Mesendoderm (in vitro differentiated cells): ENCODE measurements around the gene FMN1.

Experiments
- DNase-seq: peaks from one replicate; pipeline ENCODE4 v3.0.0; 2013
- H2AK5ac ChIP-seq: 2 replicates; pipeline ENCODE4 v1.6.1; 2013; ENCODE audit warnings: low read length, inconsistent platforms
- H2BK120ac ChIP-seq: 2 replicates; pipeline ENCODE4 v1.6.1; 2013; ENCODE audit warnings: low read depth, mild to moderate bottlenecking, low read length, moderate library complexity, mixed read lengths
- H2BK15ac ChIP-seq: replicated peaks from 2 replicates; pipeline ENCODE4 v1.6.1; 2013; ENCODE audit warnings: low read depth, mild to moderate bottlenecking, moderate library complexity
- H2BK5ac ChIP-seq: 2 replicates; pipeline ENCODE4 v1.6.1; 2013; ENCODE audit warnings: low read length, inconsistent platforms
- H3K18ac ChIP-seq: 2 replicates; pipeline ENCODE4 v1.6.1; 2013; ENCODE audit warnings: mild to moderate bottlenecking, low read length, mixed read lengths
- H3K23ac ChIP-seq: one replicate; pipeline ENCODE4 v1.6.1; 2013; ENCODE audit warnings: low read length
- H3K27ac ChIP-seq: 2 replicates; pipeline ENCODE4 v1.5.1; 2013; ENCODE audit warnings: low read depth, mild to moderate bottlenecking, inconsistent platforms, low read length, moderate library complexity
- H3K27me3 ChIP-seq: 2 replicates; pipeline ENCODE4 v1.6.1; 2013; ENCODE audit warnings: low read length, control low read depth, mild to moderate bottlenecking, inconsistent platforms; ENCODE audit not compliant: insufficient read depth, poor library complexity
- H3K36me3 ChIP-seq: 2 replicates; pipeline ENCODE4 v1.6.1; 2013; ENCODE audit warnings: low read length, inconsistent platforms; ENCODE audit not compliant: control insufficient read depth, insufficient read depth
- H3K4ac ChIP-seq: one replicate; pipeline ENCODE4 v1.6.1; 2013; ENCODE audit warnings: low read depth, mild to moderate bottlenecking, low read length, moderate library complexity
- H3K4me1 ChIP-seq: 2 replicates; pipeline ENCODE4 v1.6.1; 2013; ENCODE audit warnings: low read depth, low read length, inconsistent platforms; ENCODE audit not compliant: control insufficient read depth
- H3K4me2 ChIP-seq: 2 replicates; pipeline ENCODE4 v1.6.1; 2013; ENCODE audit warnings: low read length
- H3K4me3 ChIP-seq: 2 replicates; pipeline ENCODE4 v1.5.1; 2013; ENCODE audit warnings: mild to moderate bottlenecking, low read length
- H3K56ac ChIP-seq: one replicate; pipeline ENCODE4 v1.6.1; 2013; ENCODE audit warnings: low read length
- H3K79me1 ChIP-seq: 2 replicates; pipeline ENCODE4 v1.6.1; 2013; ENCODE audit warnings: low read length, inconsistent platforms
- H3K79me2 ChIP-seq: 2 replicates; pipeline ENCODE4 v1.6.1; 2013; ENCODE audit warnings: mild to moderate bottlenecking, low read length; ENCODE audit not compliant: control insufficient read depth, insufficient read depth
- H3K9ac ChIP-seq: 2 replicates; pipeline ENCODE4 v1.6.1; 2013; ENCODE audit warnings: low read length, inconsistent platforms
- H4K5ac ChIP-seq: one replicate; pipeline ENCODE4 v1.6.1; 2013; ENCODE audit warnings: low read length
- H4K8ac ChIP-seq: one replicate; pipeline ENCODE4 v1.6.1; 2013; ENCODE audit warnings: low read depth, mild to moderate bottlenecking, control low read depth, low read length, moderate library complexity
- WGBS: extraction: QIAGEN DNeasy Blood & Tissue Kit; methylation state at CpG from one replicate; pipeline ENCODE4 v1.1.7; 2013; ENCODE audit warnings: low lambda C conversion rate, missing lambda C conversion rate; ENCODE audit not compliant: insufficient coverage; ENCODE audit errors: extremely low coverage; 5-methylcytosine and 5-hydroxymethylcytosine counted together

FMN1 gene

DNA sequence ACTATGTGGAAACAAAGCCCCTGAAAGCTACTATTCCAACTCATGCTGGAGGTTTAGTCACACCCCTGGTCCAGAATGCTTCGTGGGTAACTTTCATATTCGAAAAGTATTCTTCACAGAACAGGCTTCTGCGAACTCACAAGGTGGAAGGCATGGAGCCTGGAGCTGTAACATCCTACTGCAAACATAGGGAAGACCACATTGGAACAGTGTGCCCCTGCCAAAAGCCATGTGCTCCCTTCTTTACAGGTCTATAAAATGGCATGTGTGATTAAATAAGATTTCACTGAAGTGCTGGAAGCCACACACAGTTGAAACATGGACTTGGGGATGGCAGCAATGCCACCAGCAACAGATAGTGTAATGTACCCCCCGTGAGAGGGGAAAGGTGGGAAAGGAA, 370.8 kb downstream of the FMN1 start:
- Histone ChIP-seq H3K27ac (no peak overlapping the region), H3K23ac (no peak overlapping the region), H3K4ac (no peak overlapping the region), H3K27me3 (no peaks in the 10 kb centered on the region), H3K18ac (no peak overlapping the region), H4K8ac (no peak overlapping the region), H2BK15ac (no peak overlapping the region), H3K56ac (no peak overlapping the region), H4K5ac (no peak overlapping the region), H3K4me3 (no peak overlapping the region), H2BK5ac (no peak overlapping the region), H3K79me1 (no peaks in the 10 kb centered on the region), H3K4me1 (no peaks in the 10 kb centered on the region), H2BK120ac (no peak overlapping the region), H3K9ac (no peak overlapping the region), H3K36me3 (no peaks in the 10 kb centered on the region), H3K4me2 (no peak overlapping the region), H3K79me2 (no peaks in the 10 kb centered on the region), H2AK5ac (no peak overlapping the region)
- DNase-seq = no peak
- WGBS = no CpG with 5 or more reads among the region's 4 CpGs

GRCh38 chr15:32822739-32823138, 371.8 kb downstream of the FMN1 start:
- Histone ChIP-seq H3K79me2 (no peaks in the 10 kb centered on the region), H3K18ac (no peak overlapping the region), H3K4me1 (no peaks in the 10 kb centered on the region), H3K4me2 (no peak overlapping the region), H3K36me3 (no peaks in the 10 kb centered on the region), H3K56ac (no peak overlapping the region), H2BK15ac (no peak overlapping the region), H3K9ac (no peak overlapping the region), H2BK5ac (no peak overlapping the region), H3K79me1 (no peaks in the 10 kb centered on the region), H2AK5ac (no peak overlapping the region), H3K27ac (no peak overlapping the region), H2BK120ac (no peak overlapping the region), H3K4me3 (no peak overlapping the region), H4K5ac (no peak overlapping the region), H4K8ac (no peak overlapping the region), H3K4ac (no peak overlapping the region), H3K23ac (no peak overlapping the region), H3K27me3 (no peaks in the 10 kb centered on the region)
- DNase-seq = no peak
- WGBS = no CpG with 5 or more reads among the region's 3 CpGs

DNA sequence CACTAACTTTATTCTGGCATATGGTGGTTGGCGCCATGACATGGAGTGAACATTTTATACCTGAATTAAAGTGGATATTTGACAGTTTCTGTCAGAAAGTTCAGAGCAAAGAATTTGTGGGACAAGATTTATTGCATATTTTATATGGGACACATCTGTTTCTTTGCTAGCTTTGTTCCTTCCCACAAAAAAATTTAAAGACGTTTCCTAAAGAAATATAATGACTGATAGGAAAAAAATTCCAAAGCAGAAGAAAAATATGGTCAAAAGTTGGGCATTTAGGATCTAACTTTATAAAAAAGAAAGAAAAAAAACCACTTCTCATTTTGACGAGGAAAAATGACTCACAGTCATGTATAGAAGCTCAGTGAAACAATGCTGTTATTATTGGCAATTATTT, 375.1 kb downstream of the FMN1 start:
- Histone ChIP-seq H3K79me1 (no peaks in the 10 kb centered on the region), H4K5ac (no peak overlapping the region), H3K23ac (no peak overlapping the region), H2AK5ac (no peak overlapping the region), H3K18ac (no peak overlapping the region), H4K8ac (no peak overlapping the region), H3K4me2 (no peak overlapping the region), H3K4me3 (no peak overlapping the region), H2BK120ac (no peak overlapping the region), H2BK15ac (no peak overlapping the region), H3K79me2 (no peaks in the 10 kb centered on the region), H3K9ac (no peak overlapping the region), H3K4ac (no peak overlapping the region), H3K36me3 (no peaks in the 10 kb centered on the region), H3K4me1 (no peaks in the 10 kb centered on the region), H3K27ac (no peak overlapping the region), H3K56ac (no peak overlapping the region), H3K27me3 (no peaks in the 10 kb centered on the region), H2BK5ac (no peak overlapping the region)
- no peak for DNase-seq
- WGBS = no CpG with 5 or more reads among the region's 3 CpGs

- no peak overlapping the region for H3K4me2 ChIP-seq
- no peaks in the 10 kb centered on the region for H3K27me3 ChIP-seq
- no peak overlapping the region for H2BK120ac ChIP-seq
- H3K9ac ChIP-seq = no peak overlapping the region
- H2BK5ac ChIP-seq = no peak overlapping the region
- no peaks in the 10 kb centered on the region for H3K79me1 ChIP-seq
- H2BK15ac ChIP-seq = no peak overlapping the region
- no CpG with 5 or more reads among the region's 11 CpGs for WGBS
- H4K5ac ChIP-seq = no peak overlapping the region
- no peak overlapping the region for H3K4ac ChIP-seq
- no peaks in the 10 kb centered on the region for H3K79me2 ChIP-seq
- no peak overlapping the region for H3K27ac ChIP-seq
- H3K56ac ChIP-seq = no peak overlapping the region
- H3K4me3 ChIP-seq = no peak overlapping the region
- H2AK5ac ChIP-seq = no peak overlapping the region
- H3K18ac ChIP-seq = no peak overlapping the region
- DNase-seq = no peak
- H3K36me3 ChIP-seq = no peaks in the 10 kb centered on the region
- no peak overlapping the region for H4K8ac ChIP-seq
- H3K23ac ChIP-seq = no peak overlapping the region
- no peaks in the 10 kb centered on the region for H3K4me1 ChIP-seq
These were observed 375.6 kb downstream of the FMN1 start for GRCh38 chr15:32818758-32819447.

DNA sequence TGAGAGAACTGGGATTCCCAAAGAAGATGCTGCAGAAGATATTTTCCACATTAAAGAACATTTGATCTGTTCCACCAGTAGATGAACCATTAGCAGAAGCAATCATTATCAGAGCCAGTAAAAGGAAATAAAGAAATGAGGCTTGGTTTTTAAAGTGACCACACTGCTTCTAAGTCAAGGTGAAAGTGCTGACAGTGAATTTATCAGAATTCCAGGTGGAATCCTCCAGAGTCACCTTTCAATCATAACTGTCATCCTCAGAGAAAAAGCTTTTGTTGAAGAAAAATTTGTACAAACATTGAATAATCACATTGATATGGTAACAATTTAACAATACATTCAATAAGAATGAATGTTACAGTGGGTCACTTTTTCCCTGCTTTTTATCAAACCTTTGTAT, 376.9 kb downstream of the FMN1 start:
- Histone ChIP-seq H4K5ac (no peak overlapping the region), H3K4me3 (no peak overlapping the region), H3K79me1 (no peaks in the 10 kb centered on the region), H3K27me3 (no peaks in the 10 kb centered on the region), H3K4me2 (no peak overlapping the region), H2AK5ac (no peak overlapping the region), H4K8ac (no peak overlapping the region), H3K4me1 (no peaks in the 10 kb centered on the region), H2BK5ac (no peak overlapping the region), H3K23ac (no peak overlapping the region), H3K4ac (no peak overlapping the region), H3K18ac (no peak overlapping the region), H2BK15ac (no peak overlapping the region), H3K79me2 (no peaks in the 10 kb centered on the region), H3K27ac (no peak overlapping the region), H2BK120ac (no peak overlapping the region), H3K56ac (no peak overlapping the region), H3K36me3 (no peaks in the 10 kb centered on the region), H3K9ac (no peak overlapping the region)
- no peak for DNase-seq

DNA sequence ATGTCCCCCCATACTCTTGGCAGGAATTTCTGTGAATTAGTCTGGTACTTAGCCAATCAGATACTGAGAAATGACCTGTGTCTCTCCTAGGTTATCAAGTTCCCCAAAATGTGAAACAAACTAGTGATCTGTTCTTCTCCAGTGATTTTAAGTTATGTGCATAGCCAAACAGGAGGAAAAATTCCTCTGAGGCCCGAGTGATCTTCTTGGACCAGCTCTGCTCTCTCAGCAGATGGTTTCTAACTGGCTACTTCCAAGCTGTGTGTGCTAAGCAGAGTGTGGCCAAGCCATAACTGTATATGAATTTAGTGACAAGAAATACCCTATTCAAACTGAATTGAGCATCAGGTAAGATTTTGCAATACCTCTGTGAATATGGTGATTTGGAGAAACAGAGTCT, 387.2 kb downstream of the FMN1 start:
- Histone ChIP-seq H3K27me3 (no peaks in the 10 kb centered on the region), H3K18ac (no peak overlapping the region), H3K56ac (no peak overlapping the region), H3K79me1 (no peaks in the 10 kb centered on the region), H3K27ac (no peak overlapping the region), H3K4me1 (no peaks in the 10 kb centered on the region), H3K9ac (no peak overlapping the region), H2AK5ac (no peak overlapping the region), H2BK5ac (no peak overlapping the region), H4K5ac (no peak overlapping the region), H3K4me3 (no peak overlapping the region), H3K79me2 (no peaks in the 10 kb centered on the region), H2BK120ac (no peak overlapping the region), H2BK15ac (no peak overlapping the region), H3K23ac (no peak overlapping the region), H3K36me3 (no peaks in the 10 kb centered on the region), H3K4ac (no peak overlapping the region), H3K4me2 (no peak overlapping the region), H4K8ac (no peak overlapping the region)
- no peak for DNase-seq
- no CpG with 5 or more reads among the region's 1 CpG for WGBS
